CD4-positive, alpha-beta T cell treated with Interferon alpha-2 for 1 hour (primary cell): Measurements from ENCODE around the gene LMX1A.

Experiments used
- DNase-seq, 2 donors: peaks; one replicate each; pipeline ENCODE4 v3.0.0-alpha.2; 2020 to 2022

LMX1A gene

DNA sequence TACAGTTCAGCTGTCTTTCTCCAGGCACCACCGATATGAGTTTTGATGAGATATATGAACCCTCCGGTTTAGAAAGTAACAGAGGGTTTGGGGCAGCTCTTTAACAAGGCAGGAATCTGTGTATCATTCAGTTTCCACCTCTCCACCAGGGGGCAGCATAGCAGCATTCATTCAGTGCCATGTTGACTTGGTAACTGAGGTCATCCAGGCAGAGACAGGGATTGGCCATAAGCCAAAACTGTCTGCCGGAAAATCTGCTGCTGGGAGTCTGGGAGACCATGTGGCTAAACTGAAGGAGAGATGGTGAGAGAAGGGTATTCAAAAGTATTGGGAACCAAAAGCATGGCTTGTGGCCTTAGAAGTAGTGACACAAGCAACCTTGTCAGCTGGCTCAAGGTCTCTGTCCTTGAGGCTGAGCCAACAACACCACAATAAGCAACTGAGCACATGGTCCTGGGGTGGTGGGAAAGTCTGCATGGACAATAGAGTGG, 98.5 kb downstream of the LMX1A start:
- peak in 1 of 2 donors; percentile 6 for DNase-seq

DNA sequence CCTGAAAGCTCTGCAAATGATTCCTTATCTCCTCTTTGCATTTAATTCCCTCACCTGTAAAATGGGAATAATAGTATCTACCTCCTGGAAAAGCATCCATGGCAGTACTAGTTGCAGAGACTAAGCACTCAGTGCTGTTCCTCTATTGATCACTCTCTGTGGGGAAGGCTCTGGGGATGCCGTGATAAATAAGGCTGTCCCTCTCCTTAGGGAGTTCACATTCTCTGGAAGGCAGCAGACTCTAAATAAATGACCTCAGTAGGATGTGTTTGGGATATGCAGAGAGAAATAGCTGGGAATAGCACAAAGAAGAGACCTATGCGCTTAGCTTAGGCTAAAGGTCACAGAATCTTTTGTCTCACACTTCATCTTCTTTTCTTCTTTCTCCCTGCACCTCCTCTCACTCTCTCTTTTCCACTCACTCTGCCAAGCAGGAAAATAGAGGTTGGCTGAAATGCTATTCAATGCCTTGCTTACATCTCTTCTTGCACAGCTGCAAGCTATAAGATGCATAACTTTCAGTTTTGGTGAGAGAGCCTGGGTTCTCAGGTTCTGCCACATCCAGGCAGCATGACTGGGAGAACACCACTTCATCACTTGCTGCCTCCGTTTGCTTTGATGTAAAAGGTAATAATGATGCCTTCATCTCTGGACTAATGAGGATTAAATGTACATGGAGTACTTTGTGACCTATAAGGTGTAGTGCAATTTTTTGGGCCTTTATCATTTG, 101.5 kb downstream of the LMX1A start:
- no peak for DNase-seq

DNA sequence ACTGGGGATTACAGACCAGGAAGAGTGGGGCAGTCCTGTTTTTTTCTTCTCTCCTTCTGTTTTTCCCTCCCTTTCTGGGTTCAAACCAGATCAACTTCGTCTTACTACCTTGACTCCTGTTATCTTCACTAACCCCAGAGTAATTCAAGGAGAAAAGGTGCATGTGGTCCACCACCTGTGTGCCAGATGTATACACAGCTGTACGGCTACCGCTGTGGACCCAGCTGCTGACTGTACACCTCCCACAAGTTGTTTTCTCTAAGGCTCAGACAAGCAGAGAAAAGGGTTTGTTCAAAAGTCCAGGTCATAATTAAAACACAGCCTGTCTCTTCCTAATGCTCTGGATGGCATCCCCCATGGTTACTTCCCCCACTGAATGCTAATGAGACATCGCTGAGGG, 102.1 kb downstream of the LMX1A start:
- DNase-seq = no peak

DNA sequence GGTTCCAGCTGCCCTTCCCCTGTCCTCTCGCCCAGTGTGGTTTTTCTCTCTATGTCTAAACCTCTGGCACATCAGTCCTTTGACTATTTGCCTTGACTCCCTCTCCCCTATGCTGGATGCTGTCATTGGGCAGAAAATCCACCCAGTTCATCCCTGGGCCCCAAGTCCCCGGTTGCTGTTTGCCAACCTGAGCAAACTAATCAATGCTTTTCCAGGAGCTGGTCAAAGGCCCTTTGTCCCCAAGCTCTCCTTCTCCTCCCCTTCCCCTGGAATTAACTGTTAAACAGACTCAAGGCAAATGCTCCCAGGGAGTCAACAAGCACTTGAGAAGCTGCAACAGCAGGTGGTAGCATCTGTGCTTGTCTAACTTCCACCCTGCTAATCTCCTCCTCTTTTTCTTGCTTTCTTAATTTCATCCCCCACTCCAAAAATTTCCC, 102.7 kb downstream of the LMX1A start:
- no peak for DNase-seq

DNA sequence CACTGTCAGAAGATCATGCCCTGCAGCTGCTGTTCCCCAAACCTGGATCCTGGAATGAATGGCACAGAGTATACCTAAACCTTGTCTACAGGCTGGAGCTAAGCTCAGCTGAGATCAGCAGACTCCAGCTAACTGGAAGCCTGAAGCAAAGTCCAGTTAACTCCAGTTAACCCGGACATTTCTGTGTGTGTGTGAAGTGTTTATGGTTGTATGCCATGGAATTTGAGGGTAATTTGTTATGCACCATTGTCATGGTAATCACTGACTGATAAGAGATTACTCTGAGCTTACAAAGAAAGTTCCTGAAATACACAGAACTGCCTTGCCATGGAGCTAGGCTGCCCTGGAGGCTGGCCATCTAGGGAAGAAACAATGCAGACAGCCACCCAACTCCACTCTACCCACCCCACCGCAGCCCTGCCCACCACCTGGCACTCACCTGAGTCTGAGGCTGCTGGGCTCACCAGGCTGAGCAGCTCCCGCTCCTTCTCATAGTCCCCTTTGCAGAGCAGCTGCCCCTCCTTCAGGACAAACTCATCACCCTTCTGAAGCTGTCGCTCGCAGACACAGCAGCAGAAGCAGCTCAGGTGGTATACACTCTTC, 107.4 kb downstream of the LMX1A start:
- DNase-seq = no peak

DNA sequence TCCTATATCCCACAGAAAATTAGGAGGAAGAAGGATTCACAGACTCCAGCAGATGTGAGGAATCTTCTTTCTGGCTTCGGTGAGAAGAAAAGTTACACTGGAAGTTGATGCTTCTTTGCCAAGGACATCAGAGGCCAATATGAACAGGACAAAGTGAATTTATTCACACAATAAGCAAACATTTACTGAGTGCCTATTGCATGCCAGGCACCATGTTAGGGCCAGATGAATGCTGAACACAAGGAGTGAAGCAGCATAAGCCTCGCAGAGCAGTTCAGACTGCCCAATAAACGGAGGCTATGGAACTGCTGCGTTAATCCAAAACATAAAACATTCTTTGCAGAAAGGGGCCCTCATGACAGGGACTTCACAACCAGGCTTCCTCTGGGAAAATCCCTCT, 114.6 kb downstream of the LMX1A start:
- no peak for DNase-seq

DNA sequence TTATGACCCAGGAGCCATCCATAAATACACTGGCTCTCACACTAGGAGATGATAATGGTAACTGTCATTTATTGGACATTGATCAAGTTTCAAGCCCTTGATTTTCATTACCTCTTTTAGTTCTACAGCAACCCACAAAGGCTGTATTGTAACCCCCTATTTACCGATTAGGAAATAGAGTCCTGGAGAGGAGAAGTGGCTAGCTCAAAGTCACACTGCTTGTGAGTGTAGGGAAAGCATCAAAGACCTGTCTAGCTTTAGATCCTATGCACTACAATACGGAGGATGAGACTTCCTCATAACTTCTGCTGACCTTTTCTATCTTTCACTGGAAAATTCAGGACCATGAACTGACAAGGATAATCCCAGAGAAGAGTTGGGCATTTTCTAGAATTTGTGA, 115.2 kb downstream of the LMX1A start:
- no peak for DNase-seq

DNA sequence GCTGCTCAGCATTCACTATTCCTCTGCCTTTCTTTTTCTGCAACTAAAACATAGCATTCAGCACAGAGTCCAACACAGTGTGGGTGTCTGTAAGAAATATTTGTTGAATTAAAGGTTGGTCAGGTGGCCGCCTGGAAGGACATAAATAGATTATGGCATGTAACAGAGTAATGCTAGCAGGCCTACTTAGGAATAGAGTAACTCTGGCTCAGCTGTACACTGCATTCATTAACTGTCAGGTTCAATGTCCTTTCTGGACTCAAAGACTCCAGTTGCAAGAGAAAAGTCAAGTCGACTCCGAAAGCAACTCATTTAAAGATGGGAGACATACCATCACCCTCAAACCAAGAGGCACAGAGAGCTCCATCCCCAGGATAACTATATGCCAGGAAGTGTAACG, 116.0 kb downstream of the LMX1A start:
- DNase-seq = no peak

DNA sequence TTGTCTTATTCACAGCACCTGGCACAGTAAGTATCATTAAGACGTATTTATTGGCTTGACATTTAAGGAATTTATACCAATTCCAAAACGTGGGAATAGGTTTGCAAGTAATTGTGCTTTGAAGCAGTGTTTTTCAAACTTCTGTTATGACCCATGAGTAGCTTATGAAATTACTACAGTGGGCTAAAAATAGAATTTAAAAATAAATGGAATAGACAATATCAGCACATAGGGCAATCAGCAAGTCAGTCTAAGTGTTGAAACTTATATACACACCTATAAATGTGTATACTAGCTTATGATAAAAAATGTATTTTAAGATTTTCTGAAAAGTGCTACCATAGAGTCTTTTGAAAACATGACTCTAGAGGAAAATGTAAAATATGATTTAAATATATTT, 116.6 kb downstream of the LMX1A start:
- no peak for DNase-seq

DNA sequence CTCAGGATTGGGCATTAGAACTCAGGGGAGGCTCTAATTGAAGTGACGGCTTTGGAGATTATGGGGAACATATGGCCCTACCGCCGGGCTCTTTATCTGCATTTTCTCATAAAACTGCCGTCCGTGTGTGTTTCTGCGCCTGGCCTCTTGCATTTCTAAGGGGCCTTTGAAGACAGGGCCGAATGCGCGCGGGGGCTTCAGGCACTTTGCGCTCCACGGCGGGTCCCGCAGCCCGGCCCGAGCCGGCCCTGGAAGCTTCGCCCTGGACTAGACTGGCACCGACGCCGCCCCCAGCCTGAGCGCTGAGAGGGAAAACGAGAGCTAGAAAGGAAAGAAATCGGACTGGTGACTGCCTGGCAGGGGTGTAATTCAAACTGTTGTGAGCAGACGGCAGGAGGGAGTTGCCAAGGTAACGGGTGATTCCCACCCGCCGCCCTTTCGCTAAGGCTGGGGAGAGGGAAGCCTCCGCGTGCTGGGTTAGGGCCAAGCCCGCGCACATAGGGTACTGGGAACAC, 120.7 kb downstream of the LMX1A start:
- no peak for DNase-seq

DNA sequence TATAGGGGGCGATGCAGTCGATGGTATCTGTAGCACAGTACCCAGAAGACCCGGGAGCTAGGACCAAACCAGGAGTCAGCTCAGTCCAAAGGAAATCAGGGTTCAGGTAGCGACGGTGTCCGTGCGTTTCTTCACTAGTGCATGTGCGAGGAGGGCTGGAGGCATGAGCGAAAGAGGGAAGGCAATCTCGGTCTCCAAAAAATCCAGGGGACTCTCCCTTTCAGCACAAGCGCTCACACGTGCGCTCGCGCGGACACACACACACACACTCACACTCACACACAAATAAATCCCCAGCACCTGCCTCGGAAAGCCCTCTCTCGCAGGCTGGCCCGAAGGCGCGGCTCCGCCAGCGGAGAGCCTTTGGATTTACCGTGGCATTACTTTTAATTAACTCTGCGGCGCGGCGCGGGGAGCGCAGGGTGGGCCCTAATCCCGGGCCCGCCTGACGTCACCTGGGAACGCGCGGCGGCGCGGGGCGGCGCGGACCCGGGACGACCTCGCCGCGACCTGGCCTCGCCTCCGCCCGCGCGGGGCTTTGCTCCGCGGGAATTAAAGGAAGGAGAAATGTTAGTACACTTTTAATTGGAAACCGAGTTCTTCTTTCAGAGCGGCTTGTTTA, 121.2 kb downstream of the LMX1A start:
- DNase-seq = no peak

DNA sequence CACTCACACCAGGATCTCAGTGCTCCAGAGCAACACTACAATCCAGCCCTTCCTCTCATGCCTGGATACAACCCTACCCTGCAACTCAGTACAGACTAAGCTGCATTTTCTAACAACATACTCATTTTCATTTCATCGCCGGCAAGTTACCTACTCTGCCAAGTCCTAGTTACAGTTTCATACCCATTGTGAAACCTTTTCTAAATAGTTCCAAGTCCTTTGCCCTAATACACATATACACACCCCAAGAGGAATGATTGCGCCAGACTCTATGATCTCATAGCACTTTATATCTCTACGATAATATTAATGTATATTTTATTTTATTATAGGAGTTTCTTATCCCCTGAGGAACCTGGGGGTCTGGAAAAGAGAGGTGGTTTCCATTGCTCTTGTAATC, 122.4 kb downstream of the LMX1A start:
- no peak for DNase-seq

DNA sequence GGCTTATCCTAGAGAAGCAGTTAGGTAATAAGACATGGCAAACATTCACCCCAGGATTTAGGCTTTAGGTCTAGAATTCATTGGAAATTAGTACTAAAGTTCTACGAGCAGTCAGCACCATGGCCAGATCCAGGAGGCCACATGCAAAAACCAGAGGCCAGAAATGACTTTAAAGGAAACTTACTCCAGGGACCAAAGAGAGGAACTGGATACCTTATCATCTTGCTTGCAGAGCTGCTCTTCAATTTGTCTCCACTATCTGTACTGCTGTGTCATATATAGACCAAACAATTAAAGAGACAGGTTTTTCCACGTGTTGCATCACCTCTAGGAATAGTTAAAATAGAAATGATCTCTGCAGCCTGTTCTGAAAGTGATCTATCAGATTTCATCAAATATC, 127.8 kb downstream of the LMX1A start:
- no peak for DNase-seq

DNA sequence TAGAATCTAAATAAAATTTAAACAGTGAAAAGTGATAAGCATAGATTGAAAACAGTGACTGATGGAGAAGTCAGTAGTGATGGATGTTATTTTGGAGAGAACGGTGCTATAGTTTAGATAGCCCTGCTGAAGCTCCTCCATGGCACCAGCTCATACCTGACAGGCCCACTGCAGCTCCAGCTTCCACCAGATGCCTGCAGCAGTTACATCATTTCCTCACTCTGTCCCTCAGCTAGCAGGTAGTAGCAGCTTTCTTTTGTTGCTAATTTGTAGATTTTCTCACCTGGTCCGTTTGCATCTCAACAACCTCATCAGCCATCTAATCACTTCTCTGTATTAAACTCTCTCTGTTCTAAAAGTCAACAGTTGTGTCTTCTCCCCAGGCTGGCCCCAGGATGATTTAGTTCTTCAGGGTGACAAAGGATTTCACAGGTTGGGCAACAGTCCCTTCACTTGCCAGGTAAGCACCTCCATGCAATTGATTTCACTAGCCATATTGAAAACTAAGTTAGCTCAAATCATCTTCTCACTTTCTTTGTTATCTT, 128.3 kb downstream of the LMX1A start:
- DNase-seq = no peak

DNA sequence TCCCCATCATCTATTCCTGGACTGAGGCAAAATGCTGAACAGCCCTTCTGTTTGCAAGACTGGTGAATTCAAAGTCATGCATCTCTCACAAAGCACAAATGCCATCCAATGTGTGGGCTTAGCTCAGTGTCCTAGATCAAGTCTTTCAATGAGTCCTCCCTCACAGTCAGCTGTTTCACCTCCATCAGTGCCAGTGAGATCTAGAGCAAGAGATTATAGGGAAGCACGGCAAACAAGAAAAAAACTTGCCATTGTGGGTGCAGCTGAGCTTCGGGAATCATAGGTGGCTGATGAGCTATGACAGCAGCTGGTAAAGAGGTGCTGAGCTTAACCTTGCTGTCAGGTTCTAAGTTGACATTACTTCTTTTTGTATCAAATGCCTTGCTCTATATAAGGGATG, 130.2 kb downstream of the LMX1A start:
- no peak for DNase-seq

DNA sequence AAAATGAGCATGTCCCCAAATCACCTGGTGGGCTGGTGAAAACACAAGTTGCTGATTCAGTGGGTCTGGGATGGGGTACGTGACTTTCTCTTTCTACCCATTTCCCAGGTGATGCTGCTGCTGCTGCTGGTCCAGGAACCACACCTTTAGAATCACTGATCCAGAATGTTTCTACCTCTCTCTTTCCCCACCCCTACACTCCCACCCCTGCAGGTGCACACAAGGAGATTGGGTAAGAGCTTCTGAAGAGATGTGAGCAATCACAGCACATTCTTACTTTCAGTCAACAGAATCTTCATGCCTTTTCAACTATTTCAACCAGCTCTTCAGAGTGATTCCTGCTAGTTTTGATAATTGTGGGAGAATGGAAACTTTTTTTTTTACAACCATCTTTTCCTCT, 130.9 kb downstream of the LMX1A start:
- DNase-seq = no peak

DNA sequence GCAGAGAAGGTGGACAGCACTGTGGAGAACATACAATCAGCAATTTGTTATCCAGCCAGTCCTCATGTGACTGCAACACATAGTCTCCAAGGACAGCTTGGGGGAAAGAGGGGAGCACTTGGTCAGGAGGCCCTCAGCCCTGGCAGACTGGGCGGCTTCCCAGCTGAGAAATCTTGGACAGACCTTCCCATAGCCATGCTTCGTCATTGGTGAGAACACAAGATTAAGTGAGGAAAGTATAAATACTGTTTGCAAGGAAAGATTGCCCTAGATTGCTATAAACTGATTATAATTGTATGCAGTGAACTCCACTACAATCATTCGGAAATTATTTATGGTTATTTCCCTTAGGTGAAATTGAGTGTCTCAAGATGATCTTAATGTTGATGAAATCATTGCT, 131.5 kb downstream of the LMX1A start:
- DNase-seq = no peak

DNA sequence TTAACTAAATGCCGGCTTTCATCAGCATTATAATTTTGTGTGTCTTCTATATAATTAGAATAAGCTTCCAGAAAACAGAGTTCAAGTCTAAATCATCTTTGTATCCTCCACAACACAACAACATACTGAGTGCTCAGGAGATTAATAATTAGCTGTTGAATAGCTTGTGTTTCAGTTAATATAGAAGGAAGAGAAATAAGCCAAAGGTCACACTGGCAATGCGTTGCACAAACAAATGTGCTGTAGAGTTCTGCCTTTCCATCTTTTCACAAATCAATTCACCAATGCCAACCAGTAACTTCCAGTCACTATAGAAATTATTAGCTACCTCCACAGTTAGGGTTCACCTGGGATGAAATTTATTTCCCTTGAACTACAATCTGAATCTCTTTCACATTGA, 132.0 kb downstream of the LMX1A start:
- no peak for DNase-seq

DNA sequence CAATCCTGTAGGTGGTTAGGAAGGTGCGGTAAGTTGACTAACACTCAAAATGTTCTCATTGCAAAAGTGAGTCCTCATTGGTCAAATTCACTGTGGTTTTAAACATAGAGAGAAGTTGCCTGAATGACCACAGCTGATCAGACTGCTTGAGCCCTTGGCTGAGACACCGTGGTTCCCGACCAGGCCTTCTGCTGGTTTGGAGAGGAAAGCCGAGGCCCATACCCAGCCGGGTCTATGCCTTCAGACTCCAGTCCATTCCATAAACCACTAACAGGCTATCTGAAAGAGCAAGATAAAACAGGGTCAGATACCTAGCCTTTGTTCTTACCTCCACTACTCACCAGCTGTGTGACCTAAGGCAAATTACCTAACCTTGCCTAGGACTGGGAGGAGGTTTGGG, 133.9 kb downstream of the LMX1A start:
- no peak for DNase-seq

DNA sequence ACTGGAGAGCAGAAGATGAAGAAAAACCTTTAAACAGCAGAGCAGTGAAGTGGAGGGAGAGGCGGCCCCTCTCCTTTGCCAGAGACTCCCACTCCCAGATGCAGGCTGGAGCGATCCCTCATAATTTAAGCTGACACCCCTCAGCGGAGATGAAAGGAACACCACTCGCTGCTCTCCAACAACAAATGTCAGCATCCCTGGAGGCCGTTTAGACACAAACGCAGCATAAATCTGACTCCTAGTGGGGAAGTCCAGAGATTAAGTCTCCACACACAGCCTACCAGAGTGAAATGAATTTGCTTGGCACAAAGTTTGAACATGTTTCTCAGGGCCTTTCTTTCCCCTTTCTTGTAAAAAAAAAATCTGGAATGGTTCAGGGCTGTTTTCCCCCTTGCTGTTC, 137.8 kb downstream of the LMX1A start:
- no peak for DNase-seq

DNA sequence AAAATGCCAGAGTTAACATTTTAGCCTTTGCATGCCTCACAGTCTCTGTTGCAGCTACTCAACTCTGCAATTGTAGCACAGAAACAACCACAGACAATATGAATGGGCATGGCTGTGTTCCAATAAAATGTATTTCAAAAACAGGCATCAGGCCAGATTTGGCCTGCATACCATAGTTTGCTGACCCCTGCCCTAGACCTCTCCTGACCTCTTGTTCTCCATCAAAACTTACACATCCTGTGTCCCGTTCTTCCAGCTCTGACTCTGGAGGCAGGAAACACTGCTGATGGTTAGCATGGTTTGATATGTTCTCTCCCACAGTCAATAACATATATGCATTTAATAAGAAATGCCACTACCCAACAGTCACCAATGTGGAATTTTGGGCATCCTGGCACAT, 138.6 kb downstream of the LMX1A start:
- no peak for DNase-seq

DNA sequence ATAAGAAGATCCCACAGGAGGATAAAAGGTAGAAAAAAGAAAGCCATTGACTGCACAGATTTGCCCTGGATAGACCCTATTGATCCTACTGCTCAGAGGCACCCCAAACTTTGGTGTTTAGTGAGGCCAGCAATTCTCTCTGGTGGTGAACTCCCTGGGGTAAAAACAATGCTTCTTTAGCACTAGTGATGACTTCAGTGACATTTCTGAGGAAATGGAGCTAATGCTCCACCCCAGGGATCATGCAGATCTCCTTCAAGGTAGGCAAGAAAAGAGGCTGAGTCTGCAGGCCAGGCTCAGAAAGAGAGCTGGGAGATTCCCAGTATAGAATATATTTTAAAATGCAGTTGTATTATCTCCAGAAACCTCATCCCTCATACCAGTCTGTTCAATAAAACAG, 140.3 kb downstream of the LMX1A start:
- DNase-seq = no peak

DNA sequence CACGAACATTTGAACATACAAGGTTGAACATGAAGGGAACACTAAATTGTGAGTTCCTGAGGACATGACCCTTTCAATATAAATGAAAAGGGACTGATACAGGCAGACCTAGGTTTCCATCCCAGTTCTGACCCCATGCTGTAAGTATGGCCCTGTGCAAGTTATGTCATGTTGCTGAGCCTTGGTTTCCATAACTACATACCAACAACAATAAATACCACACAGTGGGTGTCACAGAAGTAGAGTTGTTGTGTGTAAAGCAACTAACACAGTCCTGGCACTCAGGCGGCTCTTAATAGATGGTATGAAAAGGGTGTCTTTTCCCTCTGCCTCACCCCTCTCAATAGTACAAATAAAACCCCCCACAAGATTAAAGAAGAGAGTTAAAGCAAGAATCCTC, 140.8 kb downstream of the LMX1A start:
- DNase-seq = no peak

DNA sequence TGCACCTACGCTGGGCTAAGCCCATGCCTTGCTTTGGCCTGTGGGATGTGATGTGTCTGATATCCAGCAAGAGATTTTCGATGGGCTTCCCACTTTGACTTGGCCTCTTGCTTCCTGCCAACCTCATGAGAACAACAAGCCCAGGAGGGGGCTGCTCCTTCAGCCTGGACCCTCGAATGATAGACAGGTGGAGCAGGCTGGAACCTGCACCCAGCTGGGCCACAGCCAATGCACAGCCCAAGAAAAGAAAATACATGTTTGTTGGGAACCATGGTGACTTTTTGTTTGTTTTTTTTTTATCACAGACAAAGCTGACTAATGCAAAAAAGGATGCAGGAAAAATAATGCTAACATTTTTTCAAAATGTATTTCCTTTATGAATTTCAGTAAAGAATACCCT, 144.3 kb downstream of the LMX1A start:
- no peak for DNase-seq
